K562 (cell line): ENCODE measurements around the gene NIPBL. TPM values are rescaled to one million over a fixed set of nuclear protein-coding genes. Genes with fewer than 3 reads are reported as not detected.

ENCODE experiments used
- CBFA2T2 ChIP-seq: fragments of 450-650 bp; conservative IDR thresholded peaks from 2 replicates; pipeline ENCODE4 v1.6.1; 2017; ENCODE audit warnings: mild to moderate bottlenecking
- CBX5 ChIP-seq: IDR thresholded peaks from 2 replicates; pipeline ENCODE4 v1.6.1; 2014; ENCODE audit warnings: low read depth, borderline replicate concordance
- CXXC5 ChIP-seq: fragments of 250-450 bp; sonication (Bioruptor Pico); IDR thresholded peaks from 2 replicates; pipeline ENCODE4 v1.8.0; 2022; ENCODE audit warnings: inconsistent platforms, mild to moderate bottlenecking, moderate library complexity
- HMG20B ChIP-seq: fragments of 250-450 bp; sonication (Bioruptor Pico); IDR thresholded peaks from 2 replicates; pipeline ENCODE4 v1.5.0; 2021; ENCODE audit warnings: mild to moderate bottlenecking
- NFE2L1 ChIP-seq: fragments of 450-650 bp; IDR thresholded peaks from 2 replicates; pipeline ENCODE4 v1.6.1; 2016; ENCODE audit warnings: missing genetic modification characterization, low read depth, mild to moderate bottlenecking, missing compliant biosample characterization, moderate library complexity, borderline replicate concordance
- SNIP1 ChIP-seq: fragments of 450-650 bp; IDR thresholded peaks from 2 replicates; pipeline ENCODE4 v1.7.1; 2017; ENCODE audit warnings: low read depth, mild to moderate bottlenecking
- TBP ChIP-seq: optimal IDR thresholded peaks from 2 replicates; pipeline ENCODE3; 2011; ENCODE audit warnings: low read depth, low read length, improper control_type of control experiment
- polyA plus RNA-seq, 8 experiments: library from polyadenylated mRNA; depleted of rRNA in 4 of 8; stranded (reverse) in 5 of 8; unstranded in 3 of 8; fragments of >200 nt; fragmentation: Nextera tagmentation in 2 of 8; fragmentation: Illumina TruSeq in 1 of 8; extraction: Ambion mirVana in 2 of 8; extraction: Trizol in 1 of 8; gene quantifications; 2 replicates each; pipeline versions ENCODE4 v1.2.1 to v1.2.3, GENCODE V29; 2011 to 2014; ENCODE audit warnings: inconsistent platforms in 1 of 8, missing spikeins in 1 of 8
- total RNA-seq, 7 experiments: library from RNA; depleted of rRNA in 6 of 7; stranded (reverse); fragments of >200 nt in 6 of 7; fragmentation: Illumina TruSeq in 2 of 7; extraction: Trizol in 2 of 7; gene quantifications; 2 replicates each; pipeline versions ENCODE4 v1.2.1 to v1.2.3, GENCODE V29; 2011 to 2021; ENCODE audit warnings: low replicate concordance in 1 of 7
- TF ChIP-seq, protein P1 (sequence below): fragments of 450-650 bp; IDR thresholded peaks from 2 replicates; pipeline ENCODE4 v1.6.1; 2017; ENCODE audit warnings: antibody characterized with exemption
- TF ChIP-seq, protein P2 (sequence below): sonication (generic); formaldehyde crosslinking; IDR thresholded peaks from 2 replicates; pipeline ENCODE4 v1.8.0; 2022; ENCODE audit warnings: mild to moderate bottlenecking, missing genetic modification reagents
- TF ChIP-seq, protein P3 (sequence below): IDR thresholded peaks from 2 replicates; pipeline ENCODE4 v1.6.1; 2014; ENCODE audit warnings: antibody characterized with exemption
- TF ChIP-seq, protein P4 (sequence below), 2 experiments: IDR thresholded peaks; 2 replicates each; pipeline ENCODE4 v1.6.1; 2011; ENCODE audit warnings: borderline replicate concordance in 1 of 2, control low read depth in 1 of 2, low read depth in 1 of 2, low read length in 1 of 2, mild to moderate bottlenecking in 1 of 2, mixed read lengths in 1 of 2, moderate library complexity in 1 of 2; ENCODE audit not compliant: insufficient read depth in 1 of 2, insufficient read length in 1 of 2, poor library complexity in 1 of 2, severe bottlenecking in 1 of 2; ENCODE audit errors: extremely low read depth in 1 of 2
- TF ChIP-seq, protein P5 (sequence below): fragments of 250-450 bp; sonication (Bioruptor Pico); IDR thresholded peaks from 2 replicates; pipeline ENCODE4 v1.4.0; 2020; ENCODE audit warnings: mild to moderate bottlenecking, moderate library complexity, borderline replicate concordance

The NIPBL gene
- total and polyA plus RNA-seq, 9 of the 15 experiments (the other 6 are each of a cell fraction or from before 2014, with no cell fraction given): 12.9 to 56.7 (median 38.9) TPM

DNA sequence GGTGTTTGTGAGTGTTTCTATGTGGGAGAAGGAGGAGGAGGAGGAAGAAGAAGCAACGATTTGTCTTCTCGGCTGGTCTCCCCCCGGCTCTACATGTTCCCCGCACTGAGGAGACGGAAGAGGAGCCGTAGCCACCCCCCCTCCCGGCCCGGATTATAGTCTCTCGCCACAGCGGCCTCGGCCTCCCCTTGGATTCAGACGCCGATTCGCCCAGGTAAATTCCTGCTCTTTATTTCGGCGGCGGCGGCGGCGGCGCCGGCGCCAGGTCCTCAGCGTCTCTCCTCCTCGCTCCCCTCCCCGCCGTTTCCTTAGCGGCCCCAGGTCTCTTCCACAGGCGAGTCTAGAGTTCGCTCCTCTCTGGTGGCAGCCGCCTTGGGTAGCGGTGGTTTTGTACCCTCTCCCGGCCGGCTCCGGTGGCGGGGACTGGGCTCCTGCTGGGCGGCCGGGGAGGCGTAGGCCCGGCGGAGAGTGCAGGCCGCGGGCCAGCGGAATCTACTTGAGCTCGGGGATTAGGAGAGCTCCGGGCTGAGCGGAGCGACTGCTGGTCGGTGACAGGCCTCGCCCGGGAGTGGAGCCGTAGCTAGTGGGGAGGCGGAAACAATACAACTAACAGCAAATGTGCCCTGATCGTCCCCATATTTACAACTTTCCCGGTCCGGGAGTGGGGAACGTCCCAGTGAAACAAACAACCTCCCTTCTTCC lies 547 bp downstream of the NIPBL start (continued):
- TF ChIP-seq SNIP1 (no peak), CBFA2T2 (no peak), HMG20B (CRISPR knock-in tag) (no peak), TBP (peak; percentile 1), CXXC5 (CRISPR knock-in tag) (peak; percentile 66; the same call in 1 of the 2 replicates), CBX5 (no peak), NFE2L1 (tag) (no peak)
- TF ChIP-seq, protein P1, sequence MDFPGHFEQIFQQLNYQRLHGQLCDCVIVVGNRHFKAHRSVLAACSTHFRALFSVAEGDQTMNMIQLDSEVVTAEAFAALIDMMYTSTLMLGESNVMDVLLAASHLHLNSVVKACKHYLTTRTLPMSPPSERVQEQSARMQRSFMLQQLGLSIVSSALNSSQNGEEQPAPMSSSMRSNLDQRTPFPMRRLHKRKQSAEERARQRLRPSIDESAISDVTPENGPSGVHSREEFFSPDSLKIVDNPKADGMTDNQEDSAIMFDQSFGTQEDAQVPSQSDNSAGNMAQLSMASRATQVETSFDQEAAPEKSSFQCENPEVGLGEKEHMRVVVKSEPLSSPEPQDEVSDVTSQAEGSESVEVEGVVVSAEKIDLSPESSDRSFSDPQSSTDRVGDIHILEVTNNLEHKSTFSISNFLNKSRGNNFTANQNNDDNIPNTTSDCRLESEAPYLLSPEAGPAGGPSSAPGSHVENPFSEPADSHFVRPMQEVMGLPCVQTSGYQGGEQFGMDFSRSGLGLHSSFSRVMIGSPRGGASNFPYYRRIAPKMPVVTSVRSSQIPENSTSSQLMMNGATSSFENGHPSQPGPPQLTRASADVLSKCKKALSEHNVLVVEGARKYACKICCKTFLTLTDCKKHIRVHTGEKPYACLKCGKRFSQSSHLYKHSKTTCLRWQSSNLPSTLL: no peak
- TF ChIP-seq, protein P2, sequence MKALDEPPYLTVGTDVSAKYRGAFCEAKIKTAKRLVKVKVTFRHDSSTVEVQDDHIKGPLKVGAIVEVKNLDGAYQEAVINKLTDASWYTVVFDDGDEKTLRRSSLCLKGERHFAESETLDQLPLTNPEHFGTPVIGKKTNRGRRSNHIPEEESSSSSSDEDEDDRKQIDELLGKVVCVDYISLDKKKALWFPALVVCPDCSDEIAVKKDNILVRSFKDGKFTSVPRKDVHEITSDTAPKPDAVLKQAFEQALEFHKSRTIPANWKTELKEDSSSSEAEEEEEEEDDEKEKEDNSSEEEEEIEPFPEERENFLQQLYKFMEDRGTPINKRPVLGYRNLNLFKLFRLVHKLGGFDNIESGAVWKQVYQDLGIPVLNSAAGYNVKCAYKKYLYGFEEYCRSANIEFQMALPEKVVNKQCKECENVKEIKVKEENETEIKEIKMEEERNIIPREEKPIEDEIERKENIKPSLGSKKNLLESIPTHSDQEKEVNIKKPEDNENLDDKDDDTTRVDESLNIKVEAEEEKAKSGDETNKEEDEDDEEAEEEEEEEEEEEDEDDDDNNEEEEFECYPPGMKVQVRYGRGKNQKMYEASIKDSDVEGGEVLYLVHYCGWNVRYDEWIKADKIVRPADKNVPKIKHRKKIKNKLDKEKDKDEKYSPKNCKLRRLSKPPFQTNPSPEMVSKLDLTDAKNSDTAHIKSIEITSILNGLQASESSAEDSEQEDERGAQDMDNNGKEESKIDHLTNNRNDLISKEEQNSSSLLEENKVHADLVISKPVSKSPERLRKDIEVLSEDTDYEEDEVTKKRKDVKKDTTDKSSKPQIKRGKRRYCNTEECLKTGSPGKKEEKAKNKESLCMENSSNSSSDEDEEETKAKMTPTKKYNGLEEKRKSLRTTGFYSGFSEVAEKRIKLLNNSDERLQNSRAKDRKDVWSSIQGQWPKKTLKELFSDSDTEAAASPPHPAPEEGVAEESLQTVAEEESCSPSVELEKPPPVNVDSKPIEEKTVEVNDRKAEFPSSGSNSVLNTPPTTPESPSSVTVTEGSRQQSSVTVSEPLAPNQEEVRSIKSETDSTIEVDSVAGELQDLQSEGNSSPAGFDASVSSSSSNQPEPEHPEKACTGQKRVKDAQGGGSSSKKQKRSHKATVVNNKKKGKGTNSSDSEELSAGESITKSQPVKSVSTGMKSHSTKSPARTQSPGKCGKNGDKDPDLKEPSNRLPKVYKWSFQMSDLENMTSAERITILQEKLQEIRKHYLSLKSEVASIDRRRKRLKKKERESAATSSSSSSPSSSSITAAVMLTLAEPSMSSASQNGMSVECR: peak; percentile 69; the same call in 1 of the 2 replicates
- TF ChIP-seq, protein P3, sequence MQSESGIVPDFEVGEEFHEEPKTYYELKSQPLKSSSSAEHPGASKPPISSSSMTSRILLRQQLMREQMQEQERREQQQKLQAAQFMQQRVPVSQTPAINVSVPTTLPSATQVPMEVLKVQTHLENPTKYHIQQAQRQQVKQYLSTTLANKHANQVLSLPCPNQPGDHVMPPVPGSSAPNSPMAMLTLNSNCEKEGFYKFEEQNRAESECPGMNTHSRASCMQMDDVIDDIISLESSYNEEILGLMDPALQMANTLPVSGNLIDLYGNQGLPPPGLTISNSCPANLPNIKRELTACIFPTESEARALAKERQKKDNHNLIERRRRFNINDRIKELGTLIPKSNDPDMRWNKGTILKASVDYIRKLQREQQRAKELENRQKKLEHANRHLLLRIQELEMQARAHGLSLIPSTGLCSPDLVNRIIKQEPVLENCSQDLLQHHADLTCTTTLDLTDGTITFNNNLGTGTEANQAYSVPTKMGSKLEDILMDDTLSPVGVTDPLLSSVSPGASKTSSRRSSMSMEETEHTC: no peak
- TF ChIP-seq, protein P4, sequence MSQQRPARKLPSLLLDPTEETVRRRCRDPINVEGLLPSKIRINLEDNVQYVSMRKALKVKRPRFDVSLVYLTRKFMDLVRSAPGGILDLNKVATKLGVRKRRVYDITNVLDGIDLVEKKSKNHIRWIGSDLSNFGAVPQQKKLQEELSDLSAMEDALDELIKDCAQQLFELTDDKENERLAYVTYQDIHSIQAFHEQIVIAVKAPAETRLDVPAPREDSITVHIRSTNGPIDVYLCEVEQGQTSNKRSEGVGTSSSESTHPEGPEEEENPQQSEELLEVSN (IDR thresholded peaks at IDR 0.05; ENCODE audit: borderline replicate concordance in 1 of 2, extremely low read depth in 1 of 2, insufficient read depth in 1 of 2, insufficient read length in 1 of 2, low read depth in 1 of 2, low read length in 1 of 2, poor library complexity in 1 of 2, severe bottlenecking in 1 of 2): no peak
- TF ChIP-seq, protein P5, sequence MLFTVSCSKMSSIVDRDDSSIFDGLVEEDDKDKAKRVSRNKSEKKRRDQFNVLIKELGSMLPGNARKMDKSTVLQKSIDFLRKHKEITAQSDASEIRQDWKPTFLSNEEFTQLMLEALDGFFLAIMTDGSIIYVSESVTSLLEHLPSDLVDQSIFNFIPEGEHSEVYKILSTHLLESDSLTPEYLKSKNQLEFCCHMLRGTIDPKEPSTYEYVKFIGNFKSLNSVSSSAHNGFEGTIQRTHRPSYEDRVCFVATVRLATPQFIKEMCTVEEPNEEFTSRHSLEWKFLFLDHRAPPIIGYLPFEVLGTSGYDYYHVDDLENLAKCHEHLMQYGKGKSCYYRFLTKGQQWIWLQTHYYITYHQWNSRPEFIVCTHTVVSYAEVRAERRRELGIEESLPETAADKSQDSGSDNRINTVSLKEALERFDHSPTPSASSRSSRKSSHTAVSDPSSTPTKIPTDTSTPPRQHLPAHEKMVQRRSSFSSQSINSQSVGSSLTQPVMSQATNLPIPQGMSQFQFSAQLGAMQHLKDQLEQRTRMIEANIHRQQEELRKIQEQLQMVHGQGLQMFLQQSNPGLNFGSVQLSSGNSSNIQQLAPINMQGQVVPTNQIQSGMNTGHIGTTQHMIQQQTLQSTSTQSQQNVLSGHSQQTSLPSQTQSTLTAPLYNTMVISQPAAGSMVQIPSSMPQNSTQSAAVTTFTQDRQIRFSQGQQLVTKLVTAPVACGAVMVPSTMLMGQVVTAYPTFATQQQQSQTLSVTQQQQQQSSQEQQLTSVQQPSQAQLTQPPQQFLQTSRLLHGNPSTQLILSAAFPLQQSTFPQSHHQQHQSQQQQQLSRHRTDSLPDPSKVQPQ (CRISPR knock-in tag): no peak
